GM18505 (cell line): Measurements from ENCODE around the gene C1GALT1.
"Not testable (repeated sequence)": the region's sequence is repeated elsewhere in the genome, so short reads cannot be mapped to it uniquely, and the experiment has no call there.

Experiments
- ATAC-seq: cut with Tn5 transposase; IDR thresholded peaks from one replicate; pipeline ENCODE4 v1.9.1; 2021; ENCODE audit not compliant: unreplicated experiment
- POLR2A ChIP-seq: IDR thresholded peaks from 4 replicates; pipeline ENCODE4 v1.6.1; 2011; ENCODE audit warnings: borderline replicate concordance; ENCODE audit not compliant: insufficient read depth, insufficient read length; ENCODE audit errors: extremely low read depth

The C1GALT1 gene

GRCh38 chr7:7226407-7226806, 44.1 kb downstream of the C1GALT1 start:
- TF ChIP-seq POLR2A = no peak
- no peak for ATAC-seq

- ATAC-seq = no peak
- TF ChIP-seq POLR2A = no peak
Measured at GRCh38 chr7:7228472-7228871, 46.1 kb downstream of the C1GALT1 start.

- TF ChIP-seq POLR2A = no peak
- no peak for ATAC-seq
Measured at GRCh38 chr7:7228967-7229366, 46.6 kb downstream of the C1GALT1 start.

- TF ChIP-seq POLR2A = no peak
- ATAC-seq = no peak
Measured at GRCh38 chr7:7231000-7231399, 48.7 kb downstream of the C1GALT1 start.

- ATAC-seq = no peak
- TF ChIP-seq POLR2A = no peak
Measured at GRCh38 chr7:7231865-7232264, 49.5 kb downstream of the C1GALT1 start.

- TF ChIP-seq POLR2A = no peak
- no peak for ATAC-seq
Measured at GRCh38 chr7:7235347-7235746, 53.0 kb downstream of the C1GALT1 start.

DNA sequence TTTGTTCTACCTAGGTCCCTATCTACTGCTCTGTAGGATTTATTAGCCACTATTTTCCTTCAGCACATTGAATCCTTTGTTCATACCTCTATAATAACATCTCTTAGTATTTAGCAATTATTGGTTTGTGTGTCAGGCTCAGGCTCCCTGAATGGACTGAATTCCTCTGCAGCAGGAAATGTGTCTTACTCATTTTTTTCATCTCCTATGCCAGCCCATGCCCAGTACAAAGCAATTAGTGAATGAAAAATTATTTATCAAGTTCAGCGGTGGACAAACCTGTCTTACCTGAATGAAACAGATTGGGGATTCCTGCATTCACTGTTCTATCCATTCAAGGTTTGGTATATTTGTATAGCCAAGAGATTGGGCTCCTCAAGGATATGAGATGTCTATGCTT, 53.7 kb downstream of the C1GALT1 start:
- TF ChIP-seq POLR2A = no peak
- no peak for ATAC-seq

DNA sequence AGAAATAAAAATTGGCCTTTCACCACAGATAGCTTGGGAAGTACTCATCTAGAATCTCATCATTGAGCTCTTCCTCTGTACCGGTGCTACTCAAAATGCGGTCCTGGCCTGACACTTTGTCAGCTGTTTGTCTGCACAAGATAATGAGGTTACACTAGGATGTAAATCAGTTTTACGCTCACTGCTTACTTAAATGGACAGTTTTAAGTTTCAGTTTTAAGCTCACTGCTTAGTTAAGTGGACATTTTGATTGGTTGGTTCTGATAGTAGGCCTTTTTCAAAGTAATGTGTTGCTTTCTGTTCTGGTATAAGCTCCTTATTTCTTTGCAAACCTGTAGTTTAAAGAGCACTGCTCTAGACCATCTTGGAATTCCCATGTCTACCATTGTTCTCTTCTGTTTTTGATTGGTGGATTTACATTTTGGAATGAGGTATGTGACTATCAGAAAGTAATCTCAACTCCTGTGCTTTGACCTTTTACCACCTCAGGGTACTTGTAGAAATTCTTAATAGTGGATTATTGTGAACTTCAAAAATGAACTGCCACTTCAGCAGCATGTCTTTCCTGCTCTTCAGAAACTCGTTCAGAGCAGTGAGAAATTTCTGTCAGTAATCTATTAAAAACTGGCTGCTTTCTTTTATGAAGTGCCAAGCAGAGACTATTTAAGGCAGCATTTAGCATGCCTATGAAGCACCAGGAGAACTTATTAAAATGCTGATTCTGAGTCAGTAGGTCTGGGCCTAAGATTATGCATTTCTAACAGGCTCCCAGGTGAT, 55.0 kb downstream of the C1GALT1 start:
- TF ChIP-seq POLR2A = no peak

DNA sequence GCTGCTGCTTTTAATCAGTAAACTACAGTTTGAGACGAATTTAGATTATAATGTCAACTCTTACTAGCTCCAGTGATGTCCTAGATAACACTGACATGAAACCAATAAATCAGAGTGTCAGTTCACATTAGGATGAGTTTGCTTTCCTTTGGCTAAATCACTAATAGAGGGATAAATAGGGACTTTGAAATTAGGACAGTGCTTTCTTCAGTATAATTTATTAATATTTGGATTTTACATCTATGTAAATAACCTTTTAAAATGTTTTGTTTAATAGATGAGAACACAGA, 55.6 kb downstream of the C1GALT1 start:
- ATAC-seq = no peak

More for the DNA sequence above, 55.0 kb downstream of the C1GALT1 start:
- ATAC-seq = no peak

DNA sequence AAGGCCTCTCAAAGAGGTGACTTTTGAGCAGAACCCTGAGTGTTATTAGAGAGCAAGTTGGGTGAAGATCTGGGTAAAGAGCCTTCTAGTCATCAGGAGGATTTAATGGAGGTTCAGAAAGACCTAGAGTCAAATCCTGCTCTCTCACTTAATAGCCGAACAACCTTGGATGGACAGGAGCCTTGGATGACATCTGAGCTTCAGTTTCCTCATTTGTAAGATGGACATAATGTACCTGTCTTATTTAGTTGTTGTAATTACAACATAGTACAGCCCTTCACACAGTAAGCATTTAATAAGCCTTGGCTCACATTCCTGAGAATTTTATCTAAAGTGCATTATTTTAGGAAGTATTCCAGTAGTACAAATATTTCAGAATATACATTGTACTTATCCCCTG, 57.0 kb downstream of the C1GALT1 start:
- ATAC-seq = no peak
- no peak for TF ChIP-seq POLR2A

More for the DNA sequence above, 55.6 kb downstream of the C1GALT1 start:
- no peak for TF ChIP-seq POLR2A

GRCh38 chr7:7242899-7243298, 60.6 kb downstream of the C1GALT1 start:
- ATAC-seq = no peak
- TF ChIP-seq POLR2A = no peak

- not testable (repeated sequence) for ATAC-seq
Measured at GRCh38 chr7:7245233-7245632, 62.9 kb downstream of the C1GALT1 start.

DNA sequence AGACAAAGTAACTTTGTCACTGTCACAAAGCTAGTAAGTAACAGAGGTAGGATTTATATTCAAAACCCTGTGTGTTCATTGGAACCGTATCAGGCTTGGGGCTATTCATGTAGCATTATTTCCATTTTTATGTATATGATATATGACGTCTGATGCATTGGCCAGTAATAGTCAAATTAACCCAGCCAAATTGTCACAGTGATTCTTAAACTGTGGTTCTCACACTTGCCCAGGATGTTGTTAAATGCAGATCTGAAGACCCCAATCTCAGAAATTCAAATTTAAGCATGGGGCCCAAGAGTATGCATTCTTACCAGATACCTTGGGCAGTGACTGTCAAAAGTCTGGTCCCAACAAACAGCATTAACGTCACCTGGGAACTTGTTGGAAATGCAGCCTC, 63.9 kb downstream of the C1GALT1 start:
- TF ChIP-seq POLR2A = no peak
- ATAC-seq = no peak

DNA sequence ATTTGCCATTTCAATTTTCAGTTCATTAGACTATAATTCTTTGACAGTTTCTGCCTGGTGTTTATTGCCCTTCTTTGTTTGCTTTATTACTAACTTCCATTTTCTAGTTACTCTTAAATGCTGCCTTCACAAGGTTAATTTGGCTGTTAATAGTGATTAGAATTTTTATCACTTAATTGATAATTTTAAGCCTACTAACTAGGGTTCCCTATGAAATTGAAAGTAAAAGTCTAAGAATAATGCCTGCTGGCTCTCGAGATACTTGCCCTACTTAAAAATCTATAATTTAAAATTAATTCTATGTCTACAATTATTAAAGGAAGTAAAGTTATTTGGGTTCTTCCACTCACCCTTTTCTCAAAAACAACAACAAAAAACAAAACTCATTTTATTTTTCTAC, 65.3 kb downstream of the C1GALT1 start:
- TF ChIP-seq POLR2A = no peak

DNA sequence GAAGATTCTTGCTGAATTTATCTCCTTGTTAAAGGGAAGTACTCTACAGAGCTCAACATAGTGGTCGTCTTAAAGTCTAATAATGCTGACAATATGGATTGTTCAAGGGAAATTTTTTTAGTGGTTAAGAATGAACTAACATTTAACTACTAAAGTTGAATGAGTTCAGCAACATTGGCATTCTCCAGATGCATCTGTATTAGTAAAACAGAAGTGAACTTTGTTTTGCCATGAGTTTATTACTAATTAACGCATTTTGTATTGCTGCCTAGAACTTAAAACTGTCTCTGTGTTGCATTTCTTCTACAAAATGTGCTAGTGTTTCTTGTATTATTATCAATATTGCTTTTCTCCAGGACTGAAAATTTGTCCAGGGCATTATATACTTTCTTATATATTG, 67.5 kb downstream of the C1GALT1 start:
- ATAC-seq = no peak
- TF ChIP-seq POLR2A = no peak

More for the DNA sequence above, 65.3 kb downstream of the C1GALT1 start:
- ATAC-seq = no peak
